GM19240 (cell line): Measurements from ENCODE around the gene KMT2D.

ENCODE experiments used
- DNase-seq: peaks from one replicate; pipeline ENCODE4 v3.0.0; 2011; ENCODE audit warnings: low spot score; ENCODE audit not compliant: insufficient read length

KMT2D gene

GRCh38 chr12:49060237-49061156 is at the start of gene KMT2D:
KMT2D (minus strand) TSS chr12:49060794; CDS start chr12:49055324, 5,470 bp downstream.
- peak; percentile 84 for DNase-seq

- no peak for DNase-seq
Measured at GRCh38 chr12:49109641-49110463, 49.3 kb upstream of the KMT2D start.

GRCh38 chr12:49108958-49109404 is 48.4 kb upstream of the KMT2D start:
- no peak for DNase-seq

GRCh38 chr12:49105504-49106084 is 45.0 kb upstream of the KMT2D start:
- DNase-seq, result no peak

GRCh38 chr12:49104822-49105221 is 44.2 kb upstream of the KMT2D start:
- DNase-seq, result no peak

GRCh38 chr12:49100380-49100779 is 39.8 kb upstream of the KMT2D start:
- DNase-seq, result no peak

GRCh38 chr12:49098703-49099102 is 38.1 kb upstream of the KMT2D start:
- no peak for DNase-seq

GRCh38 chr12:49098035-49098451 is 37.4 kb upstream of the KMT2D start:
- peak; percentile 68 for DNase-seq

GRCh38 chr12:49097381-49097780 is 36.8 kb upstream of the KMT2D start:
- no peak for DNase-seq

- DNase-seq, result no peak
Measured at GRCh38 chr12:49094975-49095365, 34.4 kb upstream of the KMT2D start.

GRCh38 chr12:49094160-49094974 is 33.8 kb upstream of the KMT2D start, which contains the start of gene DHH:
DHH (minus strand) TSS chr12:49094801; CDS start chr12:49094512, 289 bp downstream.
- DNase-seq, result no peak

- no peak for DNase-seq
Measured at GRCh38 chr12:49093792-49094159, 33.2 kb upstream of the KMT2D start.

- DNase-seq, result no peak
Measured at GRCh38 chr12:49092816-49093406, 32.3 kb upstream of the KMT2D start.

- peak; percentile 68 for DNase-seq
Measured at GRCh38 chr12:49092086-49092815, 31.7 kb upstream of the KMT2D start.

- no peak for DNase-seq
Measured at GRCh38 chr12:49091836-49092085, 31.2 kb upstream of the KMT2D start.

GRCh38 chr12:49091056-49091835 is 30.7 kb upstream of the KMT2D start:
- DNase-seq, result no peak

GRCh38 chr12:49089821-49090773 is 29.5 kb upstream of the KMT2D start:
- DNase-seq, result no peak

- DNase-seq, result no peak
Measured at GRCh38 chr12:49088932-49089330, 28.3 kb upstream of the KMT2D start.
